Stomach smooth muscle (tissue), 2 donors: ENCODE data around the gene SRSF6.
"Not testable (repeated sequence)": the region's sequence is repeated elsewhere in the genome, so short reads cannot be mapped to it uniquely, and the experiment has no call there.

Source experiments
- H3K27ac ChIP-seq: one replicate; pipeline ENCODE4 v1.7.0; 2013; ENCODE audit warnings: mild to moderate bottlenecking, low read length, inconsistent platforms
- H3K27me3 ChIP-seq, 2 donors: one replicate each; pipeline ENCODE4 v1.7.0; 2013; ENCODE audit warnings: low read length in 2 of 2; ENCODE audit not compliant: insufficient read depth in 2 of 2, control insufficient read depth in 1 of 2
- H3K36me3 ChIP-seq, 2 donors: one replicate each; pipeline ENCODE4 v1.7.0; 2013; ENCODE audit warnings: low read length in 2 of 2; ENCODE audit not compliant: control insufficient read depth in 2 of 2, insufficient read depth in 2 of 2
- H3K4me1 ChIP-seq: one replicate; pipeline ENCODE4 v1.7.0; 2013; ENCODE audit warnings: low read length; ENCODE audit not compliant: control insufficient read depth, insufficient read depth
- H3K4me3 ChIP-seq, 2 donors: one replicate each; pipeline ENCODE4 v1.7.0; 2013; ENCODE audit warnings: low read length in 2 of 2
- H3K9ac ChIP-seq, 2 donors: one replicate each; pipeline ENCODE4 v1.7.0; 2013; ENCODE audit warnings: low read length in 2 of 2, mild to moderate bottlenecking in 1 of 2
- H3K9me3 ChIP-seq, 2 donors: one replicate each; pipeline ENCODE4 v1.7.0; 2013; ENCODE audit warnings: low read length in 2 of 2; ENCODE audit not compliant: control insufficient read depth in 2 of 2
- donor health status: healthy.
- donor health status: Pancreatic carcinoma.

The SRSF6 gene

GRCh38 chr20:43448748-43449535 is 8.8 kb upstream of the SRSF6 start:
- no peak overlapping the region for H3K27ac ChIP-seq
- no peaks in the 10 kb centered on the region for H3K9me3 ChIP-seq
- H3K9ac ChIP-seq = no peak overlapping the region
- peaks cover 4% of the 10 kb centered on the region for H3K4me1 ChIP-seq
- H3K4me3 ChIP-seq = no peak overlapping the region
- H3K27me3 ChIP-seq = peaks cover 0 to 7% of the 10 kb centered on the region in 2 donors
- no peaks in the 10 kb centered on the region for H3K36me3 ChIP-seq

GRCh38 chr20:43450841-43451799 is 6.6 kb upstream of the SRSF6 start:
- H3K27ac ChIP-seq = no peak overlapping the region
- no peak overlapping the region for H3K4me3 ChIP-seq
- H3K9ac ChIP-seq = no peak overlapping the region
- H3K27me3 ChIP-seq = peaks cover 0 to 2% of the 10 kb centered on the region in 2 donors
- no peaks in the 10 kb centered on the region for H3K9me3 ChIP-seq
- no peaks in the 10 kb centered on the region for H3K36me3 ChIP-seq
- peaks cover 4% of the 10 kb centered on the region for H3K4me1 ChIP-seq

GRCh38 chr20:43452404-43453126 is 5.1 kb upstream of the SRSF6 start:
- Histone ChIP-seq H3K36me3 (no peaks in the 10 kb centered on the region), H3K27ac (no peak overlapping the region), H3K4me3 (no peak overlapping the region), H3K27me3 (peaks cover 0 to 2% of the 10 kb centered on the region in 2 donors), H3K9me3 (no peaks in the 10 kb centered on the region), H3K4me1 (peaks cover 14% of the 10 kb centered on the region), H3K9ac (no peak overlapping the region)

- H3K9ac ChIP-seq, H3K9me3 ChIP-seq, H3K27me3 ChIP-seq, H3K27ac ChIP-seq: not testable (repeated sequence)
- peaks cover 13 to 21% of the 10 kb centered on the region in 2 donors for H3K36me3 ChIP-seq
- H3K4me1 ChIP-seq = peaks cover 20% of the 10 kb centered on the region
- H3K4me3 ChIP-seq = peak overlapping the region in 1 of 2 donors; percentile 97
Observed at GRCh38 chr20:43456252-43456651, 1.4 kb upstream of the SRSF6 start.

- peak overlapping the region; percentile 92 to 97 for H3K4me3 ChIP-seq
- H3K9ac ChIP-seq = peak overlapping the region; percentile 99 to 100
- H3K27ac ChIP-seq = peak overlapping the region; percentile 99
- H3K27me3 ChIP-seq = no peaks in the 10 kb centered on the region
- H3K4me1 ChIP-seq = peaks cover 20% of the 10 kb centered on the region
- H3K9me3 ChIP-seq = no peaks in the 10 kb centered on the region
- H3K36me3 ChIP-seq = peaks cover 17 to 21% of the 10 kb centered on the region in 2 donors
Observed at GRCh38 chr20:43456809-43457639, 672 bp upstream of the SRSF6 start.

- Histone ChIP-seq H3K9me3 (no peaks in the 10 kb centered on the region), H3K4me1 (peaks cover 20% of the 10 kb centered on the region), H3K4me3 (peak overlapping the region; percentile 92 to 97), H3K27me3 (no peaks in the 10 kb centered on the region), H3K9ac (peak overlapping the region; percentile 99 to 100), H3K27ac (peak overlapping the region; percentile 99), H3K36me3 (peaks cover 25 to 29% of the 10 kb centered on the region in 2 donors)
Observed at GRCh38 chr20:43458422-43458924, 777 bp downstream of the SRSF6 start.

DNA sequence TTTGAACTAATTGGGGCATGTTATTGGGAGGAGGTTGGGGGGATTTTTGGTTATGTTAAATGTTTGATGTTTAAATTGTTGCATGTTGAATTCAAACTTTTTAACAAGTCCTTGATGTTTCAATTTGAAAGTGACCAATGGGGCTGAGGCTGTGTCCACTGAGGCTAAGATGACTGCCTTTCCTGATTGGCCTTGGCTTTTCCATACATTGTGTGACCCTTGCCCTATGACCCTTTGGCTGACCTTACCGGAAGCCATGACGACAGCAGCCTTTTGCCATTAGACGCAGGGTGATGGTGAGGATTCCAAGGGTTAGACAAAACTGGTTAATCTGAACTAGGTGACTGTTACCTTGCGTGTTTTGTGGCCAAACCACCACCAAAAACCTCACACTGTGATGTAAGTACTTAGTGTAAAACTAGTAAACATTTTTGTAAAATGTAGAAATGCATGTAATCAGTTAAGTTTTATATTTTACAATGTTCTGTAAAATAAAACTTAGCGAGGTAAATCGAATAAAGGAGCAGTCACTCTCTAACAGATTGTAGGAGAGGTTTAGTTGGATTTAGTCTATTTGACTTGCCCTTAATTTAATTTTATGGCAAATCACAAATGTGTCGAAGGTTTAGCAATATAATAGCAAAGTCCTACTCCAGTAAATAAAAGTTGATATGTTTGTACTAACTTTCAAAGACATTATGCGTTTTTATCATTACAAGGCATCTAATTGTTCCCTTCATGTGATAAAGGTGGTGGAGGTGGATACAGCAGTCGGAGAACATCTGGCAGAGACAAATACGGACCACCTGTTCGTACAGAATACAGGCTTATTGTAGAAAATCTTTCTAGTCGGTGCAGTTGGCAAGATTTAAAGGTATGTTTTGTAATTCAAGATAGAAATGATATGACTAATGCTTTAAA is 1.6 kb downstream of the SRSF6 start:
- Histone ChIP-seq H3K9me3 (no peaks in the 10 kb centered on the region), H3K4me3 (peak overlapping the region; percentile 80 to 97), H3K36me3 (peaks cover 28 to 35% of the 10 kb centered on the region in 2 donors), H3K27ac (no peak overlapping the region), H3K9ac (peak overlapping the region; percentile 62 to 100), H3K4me1 (peaks cover 20% of the 10 kb centered on the region), H3K27me3 (no peaks in the 10 kb centered on the region)

- Histone ChIP-seq H3K27me3 (no peaks in the 10 kb centered on the region), H3K36me3 (peaks cover 31 to 44% of the 10 kb centered on the region in 2 donors), H3K27ac (no peak overlapping the region), H3K9ac (no peak overlapping the region), H3K4me3 (no peak overlapping the region), H3K4me1 (peaks cover 20% of the 10 kb centered on the region), H3K9me3 (no peaks in the 10 kb centered on the region)
Observed at GRCh38 chr20:43460172-43460829, 2.6 kb downstream of the SRSF6 start.

DNA sequence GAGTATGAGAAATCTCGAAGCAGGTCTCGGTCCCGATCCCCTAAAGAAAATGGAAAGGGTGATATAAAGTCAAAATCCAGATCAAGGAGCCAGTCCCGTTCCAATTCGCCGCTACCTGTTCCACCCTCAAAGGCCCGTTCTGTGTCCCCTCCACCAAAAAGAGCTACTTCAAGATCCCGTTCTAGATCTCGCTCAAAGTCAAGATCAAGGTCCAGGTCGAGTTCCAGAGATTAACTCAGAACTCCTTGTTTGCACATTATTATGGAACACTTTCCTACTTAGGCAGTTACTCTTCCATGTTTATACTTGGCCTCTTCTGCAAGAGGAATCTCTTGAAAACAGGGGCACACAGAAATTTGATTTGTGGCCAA is 3.1 kb downstream of the SRSF6 start:
- Histone ChIP-seq H3K4me1 (peaks cover 20% of the 10 kb centered on the region), H3K27me3 (no peaks in the 10 kb centered on the region), H3K9me3 (no peaks in the 10 kb centered on the region), H3K9ac (no peak overlapping the region), H3K4me3 (no peak overlapping the region), H3K27ac (no peak overlapping the region), H3K36me3 (peaks cover 32 to 47% of the 10 kb centered on the region in 2 donors)
